Islet precursor cell (in vitro differentiated cells): ENCODE data around the gene KEL.

Source experiments
- DNase-seq: peaks from one replicate; pipeline ENCODE4 v3.0.0-alpha.2; 2018

The KEL gene

GRCh38 chr7:142960955-142961512, 1.1 kb downstream of the KEL start:
- no peak for DNase-seq

DNA sequence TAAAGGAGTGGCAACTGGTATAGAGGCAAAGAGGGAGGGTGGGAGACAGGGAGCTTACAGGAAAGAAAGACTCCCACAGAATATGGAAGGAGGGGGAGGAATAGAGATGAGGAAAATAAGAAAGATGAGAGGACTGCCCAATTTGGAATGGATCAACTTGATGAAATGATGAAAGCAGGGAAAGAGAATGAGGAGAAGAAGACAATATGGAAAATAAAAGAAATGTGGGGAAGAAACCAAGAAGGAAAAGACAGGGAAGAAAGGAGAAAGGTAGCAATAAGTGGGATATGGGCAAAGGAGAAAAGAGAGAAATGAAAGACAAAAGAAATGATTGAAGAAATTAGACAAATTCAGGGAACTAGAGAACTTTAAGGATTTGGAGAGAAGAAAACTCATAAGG, 3.0 kb downstream of the KEL start:
- DNase-seq = no peak

- peak; percentile 59 for DNase-seq
Measured at GRCh38 chr7:142957723-142958122, 4.4 kb downstream of the KEL start.

DNA sequence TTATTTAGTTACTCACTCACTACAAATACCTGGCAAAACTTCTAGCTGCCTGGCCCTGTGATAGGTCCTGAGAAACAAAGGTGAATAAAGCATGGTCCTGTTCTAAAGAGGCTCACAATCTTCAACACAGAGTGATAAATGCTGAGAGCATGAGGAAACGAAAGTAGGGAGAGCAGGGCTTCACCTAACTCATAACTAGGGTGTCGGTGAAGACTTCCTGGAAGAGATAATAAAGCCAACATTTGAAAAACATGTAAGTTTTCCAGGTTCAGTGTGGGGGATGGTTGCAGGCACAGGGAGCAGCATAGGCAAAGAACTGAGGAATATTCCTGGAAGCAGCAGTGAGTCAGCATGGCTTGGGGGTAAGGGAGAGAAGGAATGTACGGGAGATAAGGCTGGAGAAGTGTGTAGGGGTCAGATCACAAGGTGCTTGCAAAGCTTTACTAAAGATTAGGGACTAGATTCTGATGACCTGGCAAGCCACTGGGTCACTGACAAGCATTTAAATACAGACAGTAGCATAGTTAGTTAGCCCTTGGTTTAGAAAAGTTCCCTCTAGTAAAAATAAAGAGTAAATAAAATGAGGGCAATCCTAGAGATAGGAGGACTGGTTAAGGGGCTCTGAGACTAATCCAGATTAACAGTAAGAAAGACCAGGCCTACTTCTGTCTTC, 5.1 kb downstream of the KEL start:
- DNase-seq = peak; percentile 93

DNA sequence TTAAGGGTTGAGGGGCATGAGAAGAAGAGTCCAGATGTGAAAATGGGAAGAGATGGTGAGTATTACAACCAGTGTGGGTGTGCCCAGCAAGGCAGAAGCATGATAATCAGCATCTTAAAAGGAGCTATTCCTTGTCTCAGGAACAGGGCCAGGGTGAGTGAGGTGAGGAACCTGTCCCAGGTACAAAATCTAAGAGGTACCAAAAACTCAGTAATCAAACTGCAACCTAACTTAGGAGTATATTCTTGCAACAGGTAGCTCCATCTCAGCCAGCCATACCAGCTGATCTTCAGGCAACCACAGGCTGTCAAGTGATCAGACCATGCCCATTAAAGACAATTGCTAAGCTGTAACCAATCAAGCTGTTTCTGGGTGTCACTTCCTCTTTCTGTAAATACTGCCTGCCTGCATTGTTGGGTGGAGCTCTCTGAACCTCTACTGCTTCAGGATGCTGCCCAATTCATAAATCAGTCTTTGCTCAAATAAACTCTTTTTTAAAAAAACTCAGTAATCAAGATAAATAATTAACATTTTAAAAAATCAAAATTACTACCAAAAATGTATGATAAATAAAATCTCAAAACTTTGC, 7.4 kb downstream of the KEL start:
- DNase-seq = no peak

DNA sequence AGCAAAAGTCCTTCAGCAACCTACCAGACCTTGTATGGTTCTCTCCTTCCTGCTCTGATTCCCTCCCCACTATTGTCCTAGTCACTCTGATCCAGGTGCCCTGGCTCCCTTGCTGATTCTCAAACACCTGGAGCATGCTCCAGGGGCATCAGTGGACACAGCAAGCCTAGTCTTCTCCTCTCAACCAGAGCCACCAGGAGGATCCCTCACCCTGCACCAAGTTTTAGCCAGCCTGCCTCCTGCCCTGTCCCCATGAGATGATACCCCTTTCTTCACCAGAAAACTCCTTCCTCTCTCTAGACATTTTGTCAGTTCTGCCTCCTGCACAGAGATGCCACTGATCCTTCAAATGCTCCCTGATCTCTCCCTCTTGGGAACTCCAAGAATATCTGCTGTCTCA, 11.9 kb downstream of the KEL start:
- DNase-seq = peak; percentile 29

- DNase-seq = no peak
Measured at GRCh38 chr7:142948603-142949002, 13.6 kb downstream of the KEL start.

DNA sequence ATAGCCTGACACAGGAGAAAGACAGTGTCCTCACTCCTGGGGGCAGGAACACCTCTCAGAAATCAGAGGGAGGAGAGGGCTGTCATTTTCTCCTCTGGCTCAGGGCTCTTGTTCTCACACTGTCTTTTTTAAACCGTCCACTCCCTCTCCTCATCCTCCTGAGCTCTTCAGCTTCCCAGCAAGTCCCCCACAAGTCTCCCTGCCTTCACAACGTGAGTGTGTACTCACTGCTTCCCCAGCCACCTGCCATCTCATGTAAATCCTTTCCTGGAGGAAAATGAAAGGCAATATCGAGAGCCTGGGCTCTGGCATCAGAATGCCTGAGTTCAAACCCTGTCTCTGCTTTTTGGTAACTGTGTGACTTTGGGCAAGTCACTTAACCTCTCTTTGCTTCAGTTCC, 17.2 kb downstream of the KEL start:
- no peak for DNase-seq

DNA sequence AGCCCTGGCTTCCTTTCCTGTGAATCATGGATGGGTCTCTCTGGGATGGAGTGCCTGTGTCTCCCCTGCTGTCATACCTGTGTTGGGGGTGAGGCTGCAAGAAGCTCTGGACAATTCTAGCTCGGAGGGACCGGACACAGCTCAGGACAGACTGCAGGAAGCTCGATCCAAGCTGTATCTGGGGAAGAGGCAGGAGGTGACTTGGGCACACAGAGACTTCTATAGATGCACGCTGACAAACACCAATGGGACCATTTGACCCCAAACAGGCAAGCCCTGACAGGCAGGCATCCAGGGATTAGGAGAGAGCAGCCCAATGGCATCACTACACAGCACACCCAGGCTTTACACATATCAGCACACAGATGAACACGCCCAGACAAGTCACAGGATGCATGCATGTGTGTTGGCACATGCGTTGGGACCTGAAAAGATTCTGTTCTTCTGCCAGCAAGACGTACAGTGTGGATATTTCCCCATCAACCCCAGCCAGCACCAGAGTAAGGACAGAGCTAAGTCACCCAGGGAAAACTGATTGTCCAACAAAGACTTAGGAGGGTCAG, 18.4 kb downstream of the KEL start:
- no peak for DNase-seq

- DNase-seq = no peak
Measured at GRCh38 chr7:142942746-142943145, 19.4 kb downstream of the KEL start.

DNA sequence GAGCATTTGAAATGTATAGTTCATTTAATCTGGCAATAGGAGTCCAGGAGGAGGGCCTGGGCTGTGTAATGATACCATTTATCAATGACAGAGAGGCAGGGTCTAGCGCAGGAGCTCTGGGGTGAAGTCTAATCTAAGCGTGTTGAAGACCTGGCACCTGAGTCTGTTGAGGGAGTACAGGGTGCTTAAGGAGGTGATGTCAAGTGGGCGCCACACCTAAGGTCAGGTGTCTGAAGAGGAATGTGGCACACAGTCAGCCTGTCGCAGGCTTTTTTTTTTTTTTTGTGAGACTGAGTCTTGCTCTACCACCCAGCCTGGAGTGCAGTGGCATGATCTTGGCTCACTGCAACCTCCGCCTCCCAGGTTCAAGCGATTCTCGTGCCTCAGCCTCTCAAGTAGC, 20.6 kb downstream of the KEL start:
- no peak for DNase-seq

GRCh38 chr7:142940966-142941535, 21.1 kb downstream of the KEL start:
- no peak for DNase-seq

GRCh38 chr7:142939226-142939910, 22.8 kb downstream of the KEL start, which contains the start of gene LLCFC1:
LLCFC1 (plus strand) TSS chr7:142939484; CDS start chr7:142939622, 138 bp downstream.
- DNase-seq = peak; percentile 76

DNA sequence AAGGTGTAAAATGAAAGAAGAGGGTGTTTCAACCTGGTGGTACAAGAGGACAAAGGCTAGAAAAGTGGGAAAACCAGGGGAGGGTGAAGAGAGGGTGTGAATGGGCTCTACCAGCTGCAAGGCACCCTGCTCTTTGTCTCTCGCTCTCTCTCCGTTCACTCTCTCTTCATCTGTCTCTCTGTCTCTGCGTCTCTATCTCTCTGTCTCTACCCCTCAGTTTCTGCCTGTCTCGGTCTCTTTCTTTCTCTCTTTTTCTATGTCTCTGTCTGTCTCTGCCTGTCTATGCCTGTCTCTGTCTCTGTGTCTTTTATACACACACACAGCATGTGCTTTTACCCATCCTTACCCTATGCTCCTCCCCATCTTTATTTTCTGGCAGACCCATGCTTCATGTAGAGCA, 23.6 kb downstream of the KEL start:
- DNase-seq = no peak

DNA sequence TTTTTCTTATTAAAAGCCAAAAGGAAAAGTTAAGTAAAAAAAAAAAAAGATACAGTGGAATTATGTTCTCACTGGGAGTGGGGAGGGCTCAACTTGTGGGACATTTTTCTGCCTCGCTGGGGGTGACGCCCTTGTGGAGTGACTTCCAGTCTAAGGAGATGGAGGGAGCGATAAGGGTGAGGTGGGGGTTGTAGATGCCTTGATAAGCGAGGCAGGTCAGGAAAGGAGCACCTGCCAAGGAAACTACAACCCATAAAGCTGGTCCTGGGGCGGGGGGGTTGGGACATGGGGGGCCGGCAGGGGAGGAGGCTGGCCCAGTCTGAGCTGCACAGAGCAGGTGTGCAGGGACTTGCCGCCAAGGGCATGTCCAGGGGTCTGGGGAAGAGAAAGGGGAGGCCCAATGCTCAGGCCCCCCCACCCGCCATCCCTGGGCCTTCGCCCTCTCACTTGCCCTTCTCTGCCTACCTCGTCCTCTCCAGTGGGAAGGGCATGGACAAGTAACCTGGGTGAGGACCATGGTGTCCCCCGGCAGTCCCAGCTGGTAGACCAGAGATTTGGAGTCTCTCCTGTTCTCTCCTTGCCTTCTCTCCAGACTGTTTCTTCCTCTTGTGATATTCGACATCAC, 26.1 kb downstream of the KEL start:
- DNase-seq = no peak

DNA sequence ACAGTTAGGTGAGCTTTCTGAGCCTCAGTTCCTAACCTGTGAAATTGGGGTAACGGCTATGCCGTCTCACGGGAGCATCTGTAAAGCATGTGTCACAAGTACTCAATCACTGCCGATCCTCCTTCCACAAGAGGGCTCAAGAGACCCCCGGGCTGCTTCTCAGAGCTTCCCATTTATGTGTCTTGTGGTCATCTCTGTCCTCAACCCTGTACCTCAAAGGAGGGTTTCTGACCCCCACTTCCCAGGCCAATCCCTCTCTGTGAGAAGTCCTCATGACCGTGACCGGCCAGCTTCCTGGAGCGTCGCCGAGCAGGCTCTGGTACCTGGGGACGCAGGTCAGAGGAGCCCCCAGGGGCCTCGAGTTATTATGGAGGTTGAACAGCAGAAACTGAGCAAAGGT, 28.1 kb downstream of the KEL start:
- no peak for DNase-seq

DNA sequence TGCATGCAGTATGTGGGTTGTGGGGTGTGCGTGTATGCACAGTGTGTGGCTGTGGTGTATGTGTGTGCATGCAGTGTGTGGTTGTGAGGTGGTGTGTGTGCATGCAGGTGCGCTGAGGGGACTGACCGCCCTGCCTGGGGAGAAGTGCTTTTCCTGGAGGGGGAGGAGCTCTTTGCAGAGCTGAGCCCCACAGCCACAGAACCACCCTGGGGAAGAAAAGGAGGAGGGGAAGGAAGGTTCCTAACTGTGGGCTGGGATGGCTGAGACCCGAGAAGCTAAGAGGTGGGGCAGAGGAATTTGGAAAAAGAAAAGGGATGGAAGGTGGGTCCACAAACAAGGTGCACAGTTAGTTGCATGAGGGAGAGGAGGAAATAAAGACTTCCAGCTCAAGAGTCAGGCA, 28.5 kb downstream of the KEL start, which contains the start of gene TRPV5:
TRPV5 (minus strand) TSS at position 123 of the 400 bp plus-strand sequence. CDS start 287 bp downstream, outside the sequence.
- no peak for DNase-seq

DNA sequence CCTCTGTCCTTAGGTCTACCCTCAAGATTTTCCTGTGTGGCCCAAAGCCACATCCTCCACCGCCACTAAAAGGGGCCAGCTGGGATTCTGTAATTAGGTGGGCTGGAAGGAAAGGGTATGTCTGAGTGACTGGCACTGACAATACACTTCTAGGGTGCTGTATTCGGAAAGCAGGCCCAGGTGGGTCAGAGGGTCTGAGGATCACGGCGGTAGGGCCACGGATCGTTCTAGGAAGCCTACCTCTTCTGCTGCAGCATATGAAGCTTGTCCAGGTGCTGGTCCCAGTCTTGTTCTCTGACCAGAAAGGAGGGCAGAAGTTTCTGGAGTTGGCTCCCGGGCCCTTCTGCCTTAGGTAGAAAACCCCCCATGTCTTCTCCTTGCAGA, 29.1 kb downstream of the KEL start:
- no peak for DNase-seq

DNA sequence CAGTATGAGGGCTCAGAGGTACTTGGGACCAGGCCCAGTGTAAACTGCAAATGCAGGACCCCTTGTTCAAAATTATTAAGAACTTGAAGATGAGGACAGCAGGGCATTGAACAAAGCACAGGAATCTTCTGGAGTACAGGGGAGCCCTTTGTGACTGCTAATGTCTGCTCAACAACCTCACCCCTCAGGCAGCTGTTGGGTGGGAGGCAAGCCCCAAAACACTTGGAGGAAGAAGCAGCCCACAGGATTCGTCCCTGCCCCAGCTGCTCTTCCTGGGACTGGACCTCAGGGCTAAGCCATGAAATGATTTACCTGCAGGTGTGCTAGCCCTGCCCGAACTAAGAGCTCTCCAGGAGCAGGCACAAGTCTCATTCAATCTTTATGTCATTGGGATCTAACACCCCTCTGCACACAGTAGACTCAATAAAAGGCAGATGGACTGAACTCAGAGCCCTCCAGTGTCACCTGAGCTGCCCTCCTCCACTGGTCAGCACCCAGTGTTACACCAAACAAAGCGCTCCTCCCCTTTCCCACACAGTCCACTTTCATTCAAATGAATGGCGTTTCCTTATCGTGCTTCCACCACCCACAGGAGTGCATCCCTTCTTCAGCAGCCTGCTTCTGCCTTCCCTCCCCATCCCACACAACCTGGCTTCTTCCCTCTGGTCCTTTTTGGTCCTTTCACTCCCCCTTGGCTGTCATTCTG, 29.6 kb downstream of the KEL start:
- no peak for DNase-seq

- no peak for DNase-seq
Measured at GRCh38 chr7:142930126-142930730, 31.9 kb downstream of the KEL start.

DNA sequence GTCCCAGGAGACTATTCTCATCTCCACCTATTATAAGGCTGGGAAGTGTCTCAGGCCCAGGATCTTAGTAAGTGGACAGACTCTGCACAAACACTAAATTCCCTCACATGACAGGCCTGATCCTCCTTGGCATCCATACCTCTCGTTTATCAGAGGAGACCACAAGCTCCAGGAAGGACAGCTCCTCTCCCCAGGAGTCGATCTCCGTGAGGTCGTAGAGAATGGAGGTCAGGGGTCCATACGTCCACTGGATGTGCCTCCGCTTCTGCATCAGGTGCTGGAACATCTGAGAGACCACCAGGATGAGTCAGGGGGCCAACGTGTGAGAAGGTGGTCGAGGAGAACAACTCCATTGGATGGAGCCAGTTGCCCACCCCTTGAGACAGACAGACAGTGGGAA, 34.2 kb downstream of the KEL start:
- peak; percentile 21 for DNase-seq
